ENCODE measurements around the gene CPNE6. TPM values are rescaled to one million over a fixed set of nuclear protein-coding genes. Genes with fewer than 3 reads are reported as not detected.
A peak's percentile ranks its signal among the peaks of the same experiment; 100 is the strongest.

CPNE6 gene
- total RNA-seq, 1 experiment from 2014 or later, result not detected

GRCh38 chr14:24063263-24063836 is 8.0 kb upstream of the CPNE6 start:
- H2BK5ac ChIP-seq (ENCODE audit: insufficient read length, low read length), result no peak overlapping the region
- H3K36me3 Mint-ChIP-seq (ENCODE audit: insufficient read depth in 1 of 3, low read depth in 3 of 3), result peaks cover 0 to 7% (median 4%) of the 10 kb centered on the region in 3 experiments; a peak in 3 of 7 replicates
- H3K18ac ChIP-seq (ENCODE audit: insufficient read length, low read depth, low read length), result no peak overlapping the region
- no peak overlapping the region for H3K9ac ChIP-seq (ENCODE audit: extremely low read depth, insufficient read length, low read length)
- no peak overlapping the region for H2BK12ac ChIP-seq (ENCODE audit: insufficient read length, low read depth, low read length)
- H3K23ac ChIP-seq (ENCODE audit: insufficient read length, low read depth, low read length), result no peak overlapping the region
- H2BK15ac ChIP-seq (ENCODE audit: low read depth, low read length), result no peak overlapping the region
- H3K79me1 ChIP-seq (ENCODE audit: insufficient read depth, low read depth, low read length, poor library complexity, severe bottlenecking), result no peaks in the 10 kb centered on the region
- H3K27ac Mint-ChIP-seq, result peak overlapping the region in 2 of 3 experiments; percentile 11 to 50; a peak in 1 of 7 replicates
- H2BK120ac ChIP-seq (ENCODE audit: low read depth, low read length, poor library complexity, severe bottlenecking), result no peak overlapping the region
- no peak overlapping the region for H3K27ac ChIP-seq (ENCODE audit: insufficient read length, low read depth, low read length)
- no peaks in the 10 kb centered on the region for H3K4me1 ChIP-seq (ENCODE audit: insufficient read depth, low read length)
- no peak overlapping the region for H4K8ac ChIP-seq (replicated peaks; ENCODE audit: insufficient read length, low read depth, low read length)
- H3K56ac ChIP-seq (ENCODE audit: insufficient read length, low read depth, low read length), result no peak overlapping the region
- no peak overlapping the region for H4K5ac ChIP-seq (ENCODE audit: insufficient read length, low read depth, low read length)
- no peaks in the 10 kb centered on the region for H3K27me3 ChIP-seq (ENCODE audit: insufficient read depth, low read length)
- no peak overlapping the region for H2BK20ac ChIP-seq (ENCODE audit: low read depth, low read length, poor library complexity, severe bottlenecking)
- H3K27me3 Mint-ChIP-seq (ENCODE audit: low read depth), result no peaks in the 10 kb centered on the region; the same call in none of the 2 replicates
- no peaks in the 10 kb centered on the region for H3K9me3 ChIP-seq (ENCODE audit: control insufficient read depth, low read depth, low read length)
- no peak overlapping the region for H3K14ac ChIP-seq (ENCODE audit: insufficient read depth, low read length)
- no peaks in the 10 kb centered on the region for H3K23me2 ChIP-seq (ENCODE audit: insufficient read length, low read depth, low read length, poor library complexity, severe bottlenecking)
- no peak overlapping the region for H4K91ac ChIP-seq (ENCODE audit: insufficient read length, low read depth, low read length)
- no peak overlapping the region for H3T11ph ChIP-seq (ENCODE audit: low read length)
- peaks cover 2 to 8% of the 10 kb centered on the region in 2 experiments; a peak in 3 of 4 replicates for H3K4me1 Mint-ChIP-seq
- no peak overlapping the region for H2AK5ac ChIP-seq (ENCODE audit: insufficient read length, low read length)
- H3K79me2 ChIP-seq (ENCODE audit: insufficient read depth, low read length), result no peaks in the 10 kb centered on the region
- H3K9me3 Mint-ChIP-seq, result no peaks in the 10 kb centered on the region
- no peak overlapping the region for H3K4ac ChIP-seq (ENCODE audit: low read depth, low read length)
- no CpG with 5 or more reads among the region's 4 CpGs for WGBS (ENCODE audit: extremely low coverage, insufficient read length, low lambda C conversion rate)
- no peak overlapping the region for H2AFZ ChIP-seq (ENCODE audit: low read length)
- TF ChIP-seq CTCF (conservative IDR thresholded peaks at IDR 0.05), result no peak
- H4K20me1 ChIP-seq (ENCODE audit: control insufficient read depth, insufficient read depth, insufficient read length), result no peaks in the 10 kb centered on the region
- H3K4me3 Mint-ChIP-seq, result no peak overlapping the region
- no peak for DNase-seq
- no peak overlapping the region for H3K4me2 ChIP-seq (ENCODE audit: insufficient read depth, insufficient read length, low read length)

Data from H9 (cell line).